ENCODE results near the gene CDC45.
A peak's percentile ranks its signal among the peaks of the same experiment; 100 is the strongest.

Gene CDC45

DNA sequence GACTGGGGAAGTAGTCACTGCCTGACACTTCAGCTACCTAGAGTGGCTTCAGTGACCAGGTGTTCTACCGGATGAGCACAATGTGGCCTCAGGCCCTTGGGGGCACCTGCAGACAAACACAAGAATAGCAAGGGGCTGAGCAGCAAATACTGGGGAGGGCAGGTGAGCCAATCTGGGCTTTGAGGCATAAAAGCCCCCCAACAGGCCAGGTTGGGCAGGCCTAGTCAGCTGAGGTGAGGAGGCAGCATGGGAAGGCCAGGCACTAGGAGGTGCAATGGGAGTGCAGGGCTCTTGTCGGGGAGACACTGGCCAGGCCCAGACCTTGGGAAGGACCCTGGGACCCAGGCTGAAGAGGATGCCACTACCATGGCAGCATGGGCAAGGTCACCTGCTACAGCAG, 9.7 kb upstream of the CDC45 start:
- no peak for DNase-seq (ENCODE audit: low read depth in 2 of 2)

DNA sequence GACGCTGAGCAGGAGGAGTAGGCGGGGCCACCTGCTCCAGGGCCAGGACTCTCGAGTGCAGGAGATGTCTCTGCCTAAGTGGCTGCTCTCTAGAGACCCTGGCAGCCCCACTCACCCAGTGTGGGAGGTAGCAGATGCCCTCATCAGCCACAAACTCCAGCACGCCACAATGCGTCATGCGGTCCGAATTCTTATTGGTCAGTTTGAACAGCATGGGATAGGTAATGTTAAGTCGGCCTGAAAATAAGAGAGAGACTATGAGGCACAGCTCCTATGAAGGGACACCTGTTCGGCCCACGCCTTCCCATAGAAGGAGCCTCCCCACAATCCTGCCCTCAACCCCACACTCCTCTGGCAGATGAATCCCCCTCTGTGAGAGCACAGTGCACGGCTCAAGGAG, 8.1 kb upstream of the CDC45 start:
- no peak for DNase-seq (ENCODE audit: low read depth in 2 of 2)

DNA sequence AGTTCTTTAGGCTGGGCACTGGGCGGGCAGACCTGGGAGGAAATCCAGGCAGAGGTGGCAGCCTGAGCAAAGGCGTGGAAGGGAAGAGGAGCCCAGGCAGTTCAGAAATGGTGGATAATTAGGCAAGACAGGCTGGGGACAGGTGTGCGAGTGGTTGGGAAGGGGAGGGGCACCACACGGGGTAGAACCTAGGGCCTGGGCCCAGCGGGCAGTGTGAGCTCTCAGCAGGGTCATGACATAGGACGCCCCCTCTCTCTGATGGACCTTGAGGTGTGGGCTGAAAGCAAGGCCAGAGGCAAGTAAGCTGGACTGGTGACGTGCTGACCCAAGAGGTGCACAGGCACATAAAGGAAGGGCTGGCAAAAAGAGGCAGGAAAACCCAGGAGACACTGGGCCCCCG, 7.5 kb upstream of the CDC45 start:
- DNase-seq (ENCODE audit: low read depth in 2 of 2), result no peak

DNA sequence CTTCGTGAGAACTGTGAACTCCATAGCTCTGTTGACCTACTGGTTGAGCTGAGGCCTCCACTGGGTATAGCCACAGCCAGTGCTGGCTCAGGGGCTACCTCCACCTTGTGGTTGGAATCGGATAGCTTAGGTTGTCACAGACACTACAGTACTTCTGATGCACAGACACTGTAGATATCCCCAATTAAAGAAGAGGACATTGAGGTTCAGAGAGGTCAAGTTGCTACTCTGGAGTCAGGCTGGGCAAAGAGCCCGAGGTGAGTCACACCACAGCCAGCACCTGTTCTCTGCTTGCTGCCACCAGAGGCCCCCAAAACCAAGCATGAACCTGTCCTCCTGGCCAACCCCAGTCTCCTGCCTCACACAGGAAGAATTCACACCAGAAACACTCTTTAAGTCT, 6.1 kb upstream of the CDC45 start:
- DNase-seq (ENCODE audit: low read depth in 2 of 2), result no peak

DNA sequence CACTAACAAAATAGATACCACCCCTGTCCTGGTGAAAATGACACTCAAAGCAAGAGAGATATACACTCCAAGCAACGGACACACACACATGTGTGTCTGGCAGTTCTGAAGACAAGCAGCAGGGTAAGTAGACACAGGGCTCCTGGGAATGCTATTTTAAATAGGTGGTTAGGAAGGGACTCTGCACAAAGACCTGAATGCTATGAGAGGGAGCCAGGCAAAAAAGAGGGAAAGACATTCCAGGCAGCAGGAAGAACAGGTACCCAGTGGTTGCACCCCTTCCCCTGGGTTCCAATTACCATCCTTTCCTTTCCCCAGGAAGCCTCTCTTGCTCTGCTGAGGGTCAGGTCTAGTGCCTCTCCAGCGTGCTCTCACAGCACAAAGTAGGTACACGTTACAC, 3.7 kb upstream of the CDC45 start:
- no peak for DNase-seq (ENCODE audit: low read depth in 2 of 2)

DNA sequence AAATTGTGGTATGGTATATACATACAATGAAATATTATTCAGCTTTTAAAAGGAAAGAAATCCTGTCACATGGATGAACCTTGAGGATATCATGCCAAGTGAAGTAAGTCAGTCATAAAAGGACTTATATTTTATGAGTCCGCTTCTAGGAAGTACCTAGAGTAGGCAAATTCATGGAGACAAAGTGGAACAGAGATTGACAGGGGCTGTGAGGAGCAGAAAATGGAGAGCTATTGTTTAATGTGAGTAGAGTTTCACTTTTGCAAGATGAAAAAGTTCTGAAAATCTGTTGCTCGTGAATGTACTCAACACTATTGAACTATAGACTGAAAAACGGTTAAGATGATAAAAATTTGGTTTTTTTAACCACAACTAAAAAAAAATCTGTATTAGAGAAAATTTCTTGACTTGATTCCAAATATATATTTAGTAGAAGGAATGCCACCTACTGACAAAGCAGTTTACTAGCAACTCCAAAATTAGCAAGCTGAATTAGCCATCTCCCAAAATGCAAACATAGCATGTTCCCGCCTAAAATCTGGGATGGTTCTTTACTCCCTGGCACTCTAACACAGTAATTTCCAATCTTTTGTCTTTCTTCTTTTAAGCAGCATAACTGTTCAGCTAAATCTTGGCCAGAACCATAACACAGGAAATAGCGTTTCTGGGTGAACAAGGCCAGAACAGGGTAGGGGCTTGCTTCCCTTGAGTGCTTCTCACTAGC, 2.2 kb upstream of the CDC45 start:
- no peak for DNase-seq (ENCODE audit: low read depth in 2 of 2)

DNA sequence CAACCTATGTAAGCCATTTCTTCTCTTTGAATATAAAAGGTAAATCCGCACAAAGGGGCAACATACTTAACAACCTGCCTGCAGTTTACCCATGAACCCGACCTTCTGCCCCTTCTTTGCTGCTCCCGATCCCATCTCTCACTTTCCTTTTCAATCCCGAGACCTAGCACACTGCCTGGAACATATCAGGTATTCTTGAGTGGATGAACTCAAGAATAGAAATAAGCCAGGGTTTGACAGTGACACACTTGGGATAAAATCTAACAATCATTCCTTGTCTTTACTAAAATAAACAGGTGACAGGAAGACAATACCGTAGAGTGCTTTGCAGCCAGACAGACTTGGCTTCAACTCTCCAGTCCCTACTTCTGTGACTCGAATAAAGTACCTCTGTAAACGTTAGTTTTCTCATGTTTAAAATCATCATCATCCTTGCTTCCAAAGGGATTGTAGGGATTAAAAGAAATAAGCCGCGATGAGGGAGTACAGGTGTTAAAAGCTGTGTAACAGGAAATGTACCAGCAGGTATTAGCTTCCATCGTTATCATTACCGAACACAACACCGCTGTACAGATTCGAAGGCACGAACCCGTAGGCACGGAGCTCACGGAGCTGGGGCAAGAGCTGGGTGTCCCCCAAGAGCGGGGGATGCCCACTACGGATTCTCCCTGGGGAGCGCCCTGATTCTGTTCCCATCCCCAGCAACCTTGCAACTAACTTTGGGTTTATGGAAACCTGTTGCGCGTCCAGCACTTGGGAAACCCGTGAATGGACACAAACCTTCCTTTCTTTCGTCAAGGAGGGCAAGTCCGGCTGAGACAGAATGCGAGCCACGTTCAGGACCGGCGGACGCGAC, 1.4 kb upstream of the CDC45 start:
- DNase-seq (ENCODE audit: low read depth in 2 of 2), result no peak

DNA sequence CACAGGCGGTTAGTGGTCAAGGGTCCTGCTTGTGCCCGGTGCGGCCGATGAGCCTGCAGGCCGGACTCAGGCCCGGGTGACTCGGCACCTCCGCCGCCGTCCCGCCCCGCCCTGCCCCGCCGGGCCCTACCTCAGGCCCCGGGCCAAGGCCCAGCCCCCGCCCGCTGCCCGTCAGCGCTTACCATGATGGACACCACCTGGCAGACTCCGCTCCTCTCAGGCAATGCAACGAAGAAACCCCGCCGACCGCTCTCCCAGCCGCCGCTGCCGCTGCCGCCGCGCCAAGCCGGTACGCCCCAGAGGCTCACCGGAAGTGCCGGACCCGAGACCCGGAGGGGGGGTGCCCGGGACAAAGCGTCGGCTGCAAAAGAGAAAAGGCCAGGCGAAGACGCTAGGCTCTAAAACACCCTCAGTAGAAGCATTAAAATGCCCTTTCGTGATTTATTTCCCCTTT, 792 bp upstream of the CDC45 start, which contains the start of gene UFD1:
TSS of gene UFD1 (minus strand) at position 293 of the 454 bp plus-strand sequence. CDS start at position 185, 108 bp downstream.
- peak; percentile 66 to 71 for DNase-seq (ENCODE audit: low read depth in 2 of 2)

DNA sequence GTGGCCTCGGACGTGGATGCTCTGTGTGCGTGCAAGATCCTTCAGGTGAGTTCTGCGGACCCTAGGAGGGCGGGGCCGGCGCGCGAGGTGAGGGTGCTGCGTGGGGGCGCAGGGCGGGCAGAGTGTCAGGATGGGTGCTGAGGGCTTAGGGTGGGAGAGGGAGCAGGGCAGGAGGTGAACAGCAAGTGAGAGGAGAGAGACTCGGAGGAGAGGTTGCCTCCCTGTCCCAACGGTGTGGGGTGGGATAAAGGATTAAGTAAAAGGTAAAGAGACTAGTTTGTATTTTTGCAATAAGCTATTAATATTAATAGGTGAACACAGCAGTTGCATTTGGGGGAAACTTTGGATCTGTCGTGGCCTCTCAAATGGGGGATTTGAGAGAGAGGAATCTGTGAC, 451 bp downstream of the CDC45 start:
- DNase-seq (ENCODE audit: low read depth in 2 of 2), result peak in 1 of 2 donors; percentile 24

DNA sequence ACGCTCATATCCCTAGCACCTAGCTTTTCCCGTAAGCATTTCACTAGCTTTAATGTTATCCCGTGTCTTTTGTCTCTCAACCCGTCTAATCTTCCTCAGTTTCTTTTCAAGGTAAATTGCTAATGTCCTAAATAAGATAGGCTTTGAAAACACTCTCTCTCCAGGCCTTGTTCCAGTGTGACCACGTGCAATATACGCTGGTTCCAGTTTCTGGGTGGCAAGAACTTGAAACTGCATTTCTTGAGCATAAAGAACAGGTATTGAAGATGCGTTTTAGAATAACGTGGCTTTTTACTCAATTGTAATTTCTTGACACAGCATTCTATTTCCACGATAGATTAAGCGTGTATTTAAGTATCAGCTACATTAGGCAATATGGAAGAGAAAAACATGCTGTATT, 1.1 kb downstream of the CDC45 start:
- no peak for DNase-seq (ENCODE audit: low read depth in 2 of 2)

DNA sequence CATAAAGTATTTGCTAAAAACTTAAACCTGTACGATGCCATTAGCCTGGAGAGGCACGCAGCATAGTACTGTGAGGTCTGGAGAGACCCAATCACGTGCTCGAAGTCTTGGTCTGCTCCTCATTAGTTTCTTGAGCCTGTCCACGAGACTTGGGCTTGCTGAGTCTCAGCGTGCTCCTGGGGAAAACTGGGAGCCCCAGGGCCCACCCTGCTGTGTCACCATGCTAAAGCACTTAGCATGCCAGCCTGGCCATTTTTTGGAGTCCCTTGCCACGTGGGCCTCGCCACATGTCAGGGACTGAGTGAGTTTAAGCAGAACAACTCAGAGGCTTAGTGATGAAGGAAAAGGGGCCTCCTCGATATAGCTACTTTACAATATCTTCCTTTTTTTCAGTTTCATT, 2.6 kb downstream of the CDC45 start:
- no peak for DNase-seq (ENCODE audit: low read depth in 2 of 2)

DNA sequence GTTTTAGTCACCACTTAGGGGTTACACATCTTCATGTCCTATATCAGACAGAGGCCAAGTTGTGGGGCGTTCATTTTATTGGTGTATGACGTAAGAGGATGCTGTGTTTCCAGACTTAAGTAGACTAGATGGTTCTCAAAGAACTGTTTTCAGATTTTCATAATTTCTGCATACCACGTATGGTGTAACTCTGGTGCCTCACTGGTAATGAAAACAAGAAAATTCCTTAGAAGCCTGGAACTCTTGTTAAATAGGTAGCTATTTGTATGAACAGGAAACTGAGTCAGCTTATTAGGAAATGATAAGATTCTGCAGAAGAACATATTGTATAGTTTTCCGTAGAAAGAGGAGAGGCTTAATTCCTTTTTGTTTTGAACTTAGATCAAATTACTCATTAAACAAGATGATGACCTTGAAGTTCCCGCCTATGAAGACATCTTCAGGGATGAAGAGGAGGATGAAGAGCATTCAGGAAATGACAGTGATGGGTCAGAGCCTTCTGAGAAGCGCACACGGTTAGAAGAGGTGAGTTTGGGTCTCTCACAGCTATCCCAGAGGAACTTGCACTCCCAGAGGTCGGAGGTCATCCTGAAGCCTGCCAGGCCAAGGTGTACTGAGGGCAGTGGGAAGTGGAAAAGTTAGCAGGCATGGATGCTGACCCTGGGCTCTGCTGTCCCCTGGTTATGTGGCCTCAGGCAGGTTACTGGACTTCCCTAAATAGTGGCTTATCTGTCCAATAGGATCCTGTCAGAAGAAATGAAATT, 3.9 kb downstream of the CDC45 start:
- no peak for DNase-seq (ENCODE audit: low read depth in 2 of 2)

DNA sequence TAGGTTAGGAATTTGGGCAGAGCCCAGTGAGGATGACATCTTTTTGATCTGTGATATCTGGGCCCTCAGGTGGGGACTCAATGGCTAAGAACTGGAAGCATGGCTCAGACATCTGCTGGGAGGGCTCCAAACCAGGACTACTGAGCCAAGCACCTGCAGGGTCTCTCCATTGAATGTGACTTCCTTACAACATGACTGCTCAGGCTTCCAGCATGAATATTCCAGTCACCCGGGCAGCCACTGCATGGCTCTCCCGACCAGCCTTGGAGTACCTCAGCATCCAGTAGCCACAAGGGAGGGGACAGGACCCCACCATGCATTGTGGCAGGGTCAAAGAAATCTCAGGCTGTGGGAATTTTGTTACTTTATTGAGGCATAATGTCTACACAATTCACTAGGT, 8.6 kb downstream of the CDC45 start:
- no peak for DNase-seq (ENCODE audit: low read depth in 2 of 2)

DNA sequence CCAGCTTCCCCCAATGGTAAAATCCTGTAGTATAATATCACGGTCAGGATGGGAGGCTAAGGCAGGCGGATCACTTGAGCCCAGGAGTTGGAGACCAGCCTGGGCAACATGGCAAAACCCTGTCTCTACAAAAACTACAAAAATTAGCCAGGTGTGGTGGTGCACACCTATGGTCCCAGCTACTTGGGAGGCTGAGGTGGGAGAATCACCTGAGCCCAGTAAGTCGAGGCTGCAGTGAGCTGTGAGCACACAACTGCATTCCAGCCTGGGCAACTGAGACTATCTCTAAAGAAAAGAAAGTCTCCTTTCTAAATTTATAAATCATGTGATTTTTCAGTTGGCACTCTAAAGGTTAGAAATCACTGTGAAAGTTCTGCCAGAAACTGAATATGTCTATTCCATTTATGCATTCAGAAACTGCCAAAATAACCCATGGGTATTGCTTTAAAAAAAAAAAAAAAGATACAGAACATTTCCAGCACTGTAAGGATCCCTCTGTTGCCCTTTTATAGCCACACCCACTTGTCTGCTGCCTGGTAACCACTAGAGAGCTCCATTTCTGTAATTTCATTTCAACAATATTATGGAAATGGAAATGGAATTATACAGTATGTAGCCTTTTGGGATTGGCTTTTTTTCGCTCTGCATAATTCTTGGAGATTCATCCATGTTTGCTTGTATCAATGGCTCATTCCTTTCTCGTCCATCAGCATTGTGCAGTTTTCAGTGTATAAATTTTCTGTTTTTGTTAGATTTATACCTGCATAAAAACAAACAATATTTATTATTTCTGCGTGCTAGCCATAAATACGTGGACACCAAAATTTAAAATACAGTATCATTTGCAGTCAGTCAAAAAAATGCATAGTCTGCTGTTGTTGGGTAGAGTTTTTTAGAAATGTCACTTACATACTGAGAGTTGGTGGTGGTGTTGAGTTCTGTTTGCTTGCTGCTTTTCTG, 9.4 kb downstream of the CDC45 start:
- no peak for DNase-seq (ENCODE audit: low read depth in 2 of 2)

DNA sequence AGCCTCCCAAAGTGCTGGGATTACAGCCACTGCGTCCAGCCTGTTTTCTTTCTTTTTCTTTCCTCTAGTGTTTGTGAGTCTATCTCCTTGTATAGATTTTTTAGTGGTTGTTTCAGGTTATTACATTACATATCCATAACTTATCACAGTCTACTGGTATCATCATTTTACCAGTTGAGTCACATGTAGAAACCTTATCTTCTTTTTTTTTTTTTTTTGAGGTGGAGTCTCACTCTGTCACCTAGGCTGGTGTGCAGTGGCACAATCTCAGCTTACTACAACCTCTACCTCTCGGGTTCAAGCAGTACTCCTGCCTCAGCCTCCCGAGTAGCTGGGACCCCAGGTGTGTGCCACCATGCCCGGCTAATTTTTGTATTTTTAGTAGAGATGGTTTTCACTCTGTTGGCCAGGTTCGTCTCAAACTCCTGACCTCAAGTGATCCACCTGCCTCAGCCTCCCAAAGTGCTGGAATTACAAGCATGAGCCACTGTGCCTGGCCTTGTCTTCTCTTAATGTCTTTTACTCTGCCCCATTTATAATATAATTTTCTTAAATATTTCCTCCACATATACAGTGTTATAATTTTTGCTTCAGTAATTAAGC, 11.0 kb downstream of the CDC45 start:
- no peak for DNase-seq (ENCODE audit: low read depth in 2 of 2)

DNA sequence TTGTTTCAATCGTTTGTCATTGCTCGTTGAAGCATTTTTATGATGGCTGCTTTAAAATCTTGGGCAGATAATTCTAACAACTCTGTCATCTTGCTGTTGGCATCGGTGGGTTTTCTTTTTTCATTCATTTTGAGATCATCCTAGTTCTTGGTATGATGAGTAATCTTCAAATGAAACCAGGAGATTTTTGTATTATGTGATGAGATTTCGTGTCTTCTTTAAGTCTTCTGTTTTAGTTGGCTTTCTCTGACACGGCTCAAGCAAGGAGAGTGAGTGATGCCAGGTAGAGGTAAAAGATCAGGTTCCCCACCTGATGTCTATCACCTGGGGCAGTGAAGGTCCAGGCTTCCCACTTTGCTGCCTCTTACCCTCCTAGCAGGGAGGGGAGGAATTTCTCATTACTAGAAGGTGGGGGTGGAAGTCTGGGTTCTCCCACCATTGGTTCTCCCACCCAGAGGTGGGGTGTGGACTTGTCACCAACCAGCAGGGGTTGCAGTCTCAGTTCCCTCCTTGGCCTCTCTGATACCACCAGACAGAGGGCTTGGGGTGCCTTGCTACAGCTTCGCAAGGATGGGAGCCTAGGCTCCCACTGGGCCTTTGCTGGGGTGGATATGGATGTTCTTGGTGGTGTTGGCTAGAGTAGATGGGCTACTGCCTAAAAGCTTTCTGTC, 12.9 kb downstream of the CDC45 start:
- no peak for DNase-seq (ENCODE audit: low read depth in 2 of 2)

DNA sequence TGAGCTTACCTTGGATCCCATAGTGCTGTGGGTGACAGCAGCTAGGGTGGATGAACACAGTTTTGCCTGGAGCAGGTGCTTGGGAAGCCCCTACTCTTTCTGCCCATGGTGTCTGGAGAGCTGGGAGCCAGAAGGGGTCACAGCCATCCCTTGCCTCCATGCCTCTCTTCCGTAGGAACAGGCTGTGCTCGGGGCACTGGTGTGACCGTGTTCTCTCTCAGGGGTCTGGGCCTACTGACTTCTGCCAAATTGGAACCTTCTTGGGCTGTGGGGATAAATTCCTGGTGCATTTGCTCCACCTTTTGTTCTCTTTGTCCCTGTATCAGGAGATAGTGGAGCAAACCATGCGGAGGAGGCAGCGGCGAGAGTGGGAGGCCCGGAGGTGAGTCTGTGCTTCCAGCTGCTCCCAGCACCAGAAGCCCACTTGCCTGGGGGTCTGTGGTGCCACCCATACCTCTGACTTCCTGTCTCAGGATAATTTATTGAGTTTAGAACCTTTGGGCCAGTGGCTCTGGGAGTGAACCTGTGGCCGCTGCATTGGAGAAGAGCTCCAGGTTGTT, 14.4 kb downstream of the CDC45 start:
- no peak for DNase-seq (ENCODE audit: low read depth in 2 of 2)

DNA sequence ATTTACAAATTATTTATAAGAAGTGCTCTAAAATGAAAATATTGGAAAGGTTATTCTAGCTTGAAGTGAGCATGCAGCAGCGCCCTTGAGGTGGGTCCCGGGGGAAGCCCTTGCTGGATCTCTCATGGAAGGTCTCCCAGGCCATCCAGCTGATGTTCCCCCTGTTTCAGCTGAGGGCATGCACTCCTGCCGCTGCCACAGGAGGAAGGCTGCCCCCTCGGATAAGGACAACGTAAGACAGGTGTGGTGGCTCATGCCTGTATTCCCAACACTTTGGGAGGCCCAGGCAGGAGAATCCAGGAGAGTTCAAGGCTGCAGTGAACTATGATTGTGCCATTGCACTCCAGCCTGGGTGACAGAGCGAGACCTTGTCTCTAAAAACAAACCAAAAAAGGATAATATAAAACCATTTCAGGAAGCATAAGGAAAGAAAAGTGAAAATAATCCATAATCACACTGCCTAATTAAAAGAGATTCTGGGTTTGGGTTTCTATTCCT, 15.0 kb downstream of the CDC45 start:
- DNase-seq (ENCODE audit: low read depth in 2 of 2), result no peak

DNA sequence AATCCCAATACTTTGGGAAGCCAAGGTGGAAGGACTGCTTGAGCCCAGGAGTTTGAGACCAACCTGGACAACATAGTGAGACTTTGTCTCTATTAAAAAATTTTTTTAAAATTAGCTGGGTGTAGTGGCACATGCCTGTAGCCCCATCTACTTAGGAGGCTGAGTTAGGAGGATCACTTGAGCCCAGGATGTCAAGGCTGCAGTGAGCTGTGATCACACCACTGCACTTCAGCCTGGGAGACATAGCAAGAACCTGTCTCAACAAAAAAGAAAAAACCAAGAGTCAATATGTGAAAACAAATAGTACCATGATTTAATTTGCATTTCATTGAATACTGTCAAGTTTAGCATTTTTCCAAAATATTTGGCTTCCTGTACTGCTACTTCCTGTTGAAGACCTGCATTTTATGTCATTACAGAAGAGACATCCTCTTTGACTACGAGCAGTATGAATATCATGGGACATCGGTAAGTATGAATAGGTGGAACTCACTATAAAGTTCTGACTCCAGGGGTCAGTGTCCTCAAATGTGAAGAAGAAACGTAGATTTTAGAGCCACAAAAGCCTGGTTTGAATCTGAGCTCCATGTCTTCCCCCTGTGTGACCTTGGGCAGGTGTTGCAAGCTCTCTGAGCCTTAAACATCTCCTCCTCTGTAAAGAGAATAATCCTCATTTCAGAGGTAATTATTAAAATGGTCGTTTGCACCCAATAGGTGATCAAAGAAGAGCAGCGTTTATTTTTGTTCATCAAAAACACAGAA, 16.0 kb downstream of the CDC45 start:
- DNase-seq (ENCODE audit: low read depth in 2 of 2), result no peak
